HG02623 (cell line): ENCODE measurements around the gene UGT2A3.

Source experiments
- ATAC-seq: cut with Tn5 transposase; IDR thresholded peaks from one replicate; pipeline ENCODE4 v1.9.1; 2021; ENCODE audit warnings: moderate library complexity; ENCODE audit not compliant: unreplicated experiment

Gene UGT2A3

GRCh38 chr4:68917016-68917415 lies 34.6 kb downstream of the UGT2A3 start:
- no peak for ATAC-seq

GRCh38 chr4:68912807-68913206 lies 38.8 kb downstream of the UGT2A3 start:
- no peak for ATAC-seq

GRCh38 chr4:68909385-68909784 lies 42.2 kb downstream of the UGT2A3 start:
- ATAC-seq = no peak

GRCh38 chr4:68907788-68908700 lies 43.6 kb downstream of the UGT2A3 start:
- no peak for ATAC-seq

- ATAC-seq = no peak
Observed at GRCh38 chr4:68907245-68907644, 44.4 kb downstream of the UGT2A3 start.

GRCh38 chr4:68906780-68907137 lies 44.8 kb downstream of the UGT2A3 start:
- no peak for ATAC-seq

GRCh38 chr4:68905939-68906779 lies 45.4 kb downstream of the UGT2A3 start:
- no peak for ATAC-seq

GRCh38 chr4:68905598-68905938 lies 46.0 kb downstream of the UGT2A3 start:
- no peak for ATAC-seq

- ATAC-seq = no peak
Observed at GRCh38 chr4:68904786-68905185, 46.8 kb downstream of the UGT2A3 start.

- ATAC-seq = no peak
Observed at GRCh38 chr4:68896749-68897148, 54.9 kb downstream of the UGT2A3 start.

- no peak for ATAC-seq
Observed at GRCh38 chr4:68895561-68896198, 55.9 kb downstream of the UGT2A3 start.

- ATAC-seq = no peak
Observed at GRCh38 chr4:68892861-68893260, 58.7 kb downstream of the UGT2A3 start.

GRCh38 chr4:68891678-68892077 lies 59.9 kb downstream of the UGT2A3 start:
- no peak for ATAC-seq

- ATAC-seq = no peak
Observed at GRCh38 chr4:68885545-68885944, 66.1 kb downstream of the UGT2A3 start.

- no peak for ATAC-seq
Observed at GRCh38 chr4:68883870-68884269, 67.7 kb downstream of the UGT2A3 start.
